GM12874 (cell line): Measurements from ENCODE around the gene CABLES1.

Experiments
- TF ChIP-seq, protein P1 (sequence below): IDR thresholded peaks from 2 replicates; pipeline ENCODE4 v1.5.1; 2011; ENCODE audit warnings: low read depth, mild to moderate bottlenecking, control low read depth, low read length, moderate library complexity; ENCODE audit not compliant: insufficient read depth

The CABLES1 gene

DNA sequence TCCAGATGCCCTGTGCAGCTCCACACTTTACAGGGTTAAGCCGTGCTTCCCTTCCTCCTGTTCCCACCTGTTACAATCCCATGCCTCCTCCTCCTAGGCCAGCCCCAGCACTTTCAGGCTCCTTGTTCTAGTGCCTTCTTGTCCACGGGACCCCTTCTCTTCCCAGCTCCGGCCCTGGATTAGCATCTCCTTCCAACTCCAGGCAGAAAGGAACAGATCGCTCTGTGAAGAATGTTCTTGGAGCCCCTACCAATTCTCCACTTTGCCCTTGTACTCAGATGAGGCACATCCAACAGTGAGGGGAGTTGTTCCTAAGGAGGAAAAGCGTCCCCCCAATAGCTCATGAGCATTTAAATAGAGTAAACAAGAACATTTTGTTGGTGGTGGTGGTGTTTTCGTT, 72.7 kb downstream of the CABLES1 start:
- TF ChIP-seq, protein P1, sequence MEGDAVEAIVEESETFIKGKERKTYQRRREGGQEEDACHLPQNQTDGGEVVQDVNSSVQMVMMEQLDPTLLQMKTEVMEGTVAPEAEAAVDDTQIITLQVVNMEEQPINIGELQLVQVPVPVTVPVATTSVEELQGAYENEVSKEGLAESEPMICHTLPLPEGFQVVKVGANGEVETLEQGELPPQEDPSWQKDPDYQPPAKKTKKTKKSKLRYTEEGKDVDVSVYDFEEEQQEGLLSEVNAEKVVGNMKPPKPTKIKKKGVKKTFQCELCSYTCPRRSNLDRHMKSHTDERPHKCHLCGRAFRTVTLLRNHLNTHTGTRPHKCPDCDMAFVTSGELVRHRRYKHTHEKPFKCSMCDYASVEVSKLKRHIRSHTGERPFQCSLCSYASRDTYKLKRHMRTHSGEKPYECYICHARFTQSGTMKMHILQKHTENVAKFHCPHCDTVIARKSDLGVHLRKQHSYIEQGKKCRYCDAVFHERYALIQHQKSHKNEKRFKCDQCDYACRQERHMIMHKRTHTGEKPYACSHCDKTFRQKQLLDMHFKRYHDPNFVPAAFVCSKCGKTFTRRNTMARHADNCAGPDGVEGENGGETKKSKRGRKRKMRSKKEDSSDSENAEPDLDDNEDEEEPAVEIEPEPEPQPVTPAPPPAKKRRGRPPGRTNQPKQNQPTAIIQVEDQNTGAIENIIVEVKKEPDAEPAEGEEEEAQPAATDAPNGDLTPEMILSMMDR, result no peak

DNA sequence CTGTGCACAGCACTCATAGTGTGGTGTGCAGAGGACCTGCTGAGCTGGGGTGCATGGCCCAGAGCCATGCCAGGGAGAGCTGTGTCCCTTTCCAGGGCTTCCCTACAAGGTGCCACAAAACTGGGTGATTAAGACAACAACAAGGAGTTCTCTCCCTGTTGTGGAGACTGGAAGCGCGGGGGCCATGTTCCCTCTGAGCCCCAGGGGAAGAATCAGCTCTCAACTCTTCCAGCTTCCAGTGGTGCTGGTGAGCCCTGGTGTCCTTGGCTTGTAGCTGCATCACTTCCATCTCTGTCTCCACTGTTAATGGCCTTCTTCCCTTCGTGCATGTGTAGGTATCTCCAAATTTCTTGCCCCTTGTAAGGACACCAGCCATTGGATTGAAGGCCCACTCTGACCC, 73.3 kb downstream of the CABLES1 start:
- TF ChIP-seq, protein P1, result no peak

GRCh38 chr18:23209031-23209430, 73.7 kb downstream of the CABLES1 start:
- TF ChIP-seq, protein P1, result no peak

GRCh38 chr18:23209796-23210195, 74.5 kb downstream of the CABLES1 start:
- TF ChIP-seq, protein P1, result no peak

DNA sequence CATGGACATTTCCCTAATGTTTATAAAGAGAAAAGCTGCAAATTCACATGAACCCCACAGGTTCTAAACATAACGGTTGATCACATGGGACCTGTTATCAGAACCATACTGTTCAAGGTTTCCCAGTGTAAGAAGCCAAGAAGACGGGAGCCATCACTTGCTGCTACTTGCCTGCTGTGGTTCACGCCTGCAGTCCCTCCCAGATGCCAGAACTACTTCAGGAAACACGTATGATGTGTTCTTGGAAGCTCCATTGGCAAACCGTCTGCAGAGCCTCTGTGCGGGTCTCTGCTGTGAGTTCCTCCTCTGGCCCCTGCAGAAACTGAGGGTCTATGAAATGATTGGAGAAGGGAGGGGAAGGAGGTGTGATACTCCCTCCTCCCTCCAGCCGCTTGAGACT, 75.2 kb downstream of the CABLES1 start:
- TF ChIP-seq, protein P1, result no peak

DNA sequence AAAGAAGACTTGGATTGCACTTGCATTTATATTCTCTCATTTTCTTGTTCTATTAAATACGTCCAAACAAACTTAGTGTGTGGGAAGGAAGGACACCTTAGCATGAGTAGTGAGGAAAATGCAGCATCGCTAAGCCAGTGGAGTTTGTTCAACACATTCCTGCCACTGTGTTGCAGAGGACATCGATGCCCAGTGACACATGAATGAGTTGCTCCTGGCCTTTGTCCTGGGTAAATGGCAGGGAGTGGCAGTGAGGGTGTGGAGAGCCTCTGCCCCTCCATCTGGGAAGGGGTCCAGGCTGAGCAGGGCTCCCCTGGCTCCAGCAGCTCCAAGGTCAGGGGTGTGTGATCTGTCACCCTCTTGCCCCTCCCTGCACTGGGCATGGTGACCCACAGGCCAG, 75.9 kb downstream of the CABLES1 start:
- TF ChIP-seq, protein P1, result no peak

GRCh38 chr18:23212161-23212560, 76.9 kb downstream of the CABLES1 start:
- TF ChIP-seq, protein P1, result no peak

GRCh38 chr18:23213200-23213599, 77.9 kb downstream of the CABLES1 start:
- TF ChIP-seq, protein P1, result no peak
